Measurements from ENCODE around the gene ZKSCAN8. TPM values are rescaled to one million over a fixed set of nuclear protein-coding genes. Genes with fewer than 3 reads are reported as not detected.

Gene ZKSCAN8
- total and polyA plus RNA-seq, 2 donors (not counting 1 experiment from before 2014, with no cell fraction given), result 10.9 to 52.8 TPM

GRCh38 chr6:28134015-28134414 lies 7.7 kb upstream of the ZKSCAN8 start:
- peaks cover 43% of the 10 kb centered on the region for H3K4me1 Mint-ChIP-seq

More at GRCh38 chr6:28134015-28134414, 7.7 kb upstream of the ZKSCAN8 start:
- Mint-ChIP-seq H3K9me3 (ENCODE audit: insufficient read depth) (no peaks in the 10 kb centered on the region), H3K27me3 (no peaks in the 10 kb centered on the region), H3K27ac (peak overlapping the region; percentile 38), H3K4me3 (no peak overlapping the region)
- H4K20me1 ChIP-seq (ENCODE audit: control insufficient read depth, insufficient read depth, low read length, poor library complexity, severe bottlenecking), result no peaks in the 10 kb centered on the region
- no peaks in the 10 kb centered on the region for H3K27me3 ChIP-seq (replicated peaks in 1 of 4; ENCODE audit: control extremely low read depth in 1 of 4, control insufficient read depth in 3 of 4, insufficient read depth in 4 of 4, low read length in 3 of 4)
- no peak overlapping the region for H2AFZ ChIP-seq (ENCODE audit: insufficient read depth, low read depth, low read length, poor library complexity, severe bottlenecking)
- no peak overlapping the region for H3K9ac ChIP-seq (ENCODE audit: low read length)
- ChIA-PET POLR2A (no interaction called here), CTCF (interaction anchor here (0.7 kb wide), 1 partner anchor 225 kb away, joined by 3 read pairs; no protein-coding TSS in a partner anchor)
- intact Hi-C loops (cut with micrococcal nuclease), result loop anchor here (1.0 to 10.0 kb wide), 2 partner anchors 222 to 659 kb away; partner anchors contain the start of gene ZNF184
- peaks cover 5 to 14% of the 10 kb centered on the region in 2 experiments for H3K36me3 ChIP-seq (replicated peaks in 1 of 2; ENCODE audit: control extremely low read depth in 1 of 2, control insufficient read depth in 1 of 2, extremely low read depth in 1 of 2, insufficient read depth in 2 of 2, low read length in 1 of 2)
- H3K27ac ChIP-seq (ENCODE audit: low read length in 2 of 2), result no peak overlapping the region
- H3K79me2 ChIP-seq (ENCODE audit: control insufficient read depth, insufficient read depth, low read length), result peaks cover 17% of the 10 kb centered on the region
- H3K4me1 ChIP-seq (ENCODE audit: control insufficient read depth in 2 of 2, insufficient read depth in 2 of 2, low read length in 2 of 2), result peaks cover 18% of the 10 kb centered on the region in 2 donors
- 94% methylated on average over 2 of the region's 3 CpGs for WGBS (ENCODE audit: insufficient coverage)
- TF ChIP-seq EZH2 (IDR thresholded peaks at IDR 0.05; ENCODE audit: borderline replicate concordance, insufficient read depth, low read depth, low read length, poor library complexity, severe bottlenecking) (no peak), CTCF (IDR thresholded peaks at IDR 0.05) (peak; percentile 29)
- no peaks in the 10 kb centered on the region for H3K9me3 ChIP-seq (ENCODE audit: control extremely low read depth in 1 of 3, control insufficient read depth in 2 of 3, insufficient read depth in 1 of 3, low read length in 2 of 3)
- no peak overlapping the region for H3K4me2 ChIP-seq (replicated peaks; ENCODE audit: low read depth, low read length, poor library complexity, severe bottlenecking)
- peak; percentile 51 for DNase-seq
- H3K4me3 ChIP-seq (ENCODE audit: control extremely low read depth in 1 of 5, extremely low read depth in 1 of 5, insufficient read depth in 1 of 5, low read depth in 2 of 5, low read length in 4 of 5), result no peak overlapping the region
- no peak for ATAC-seq (ENCODE audit: low read depth)
